DND-41 (cell line): ENCODE data around the gene SLC6A7.

Experiments
- EZH2 ChIP-seq: IDR thresholded peaks from 3 replicates; pipeline ENCODE4 v1.6.1; 2012; ENCODE audit warnings: borderline replicate concordance, low read depth, mild to moderate bottlenecking, moderate library complexity, low read length, inconsistent platforms; ENCODE audit not compliant: severe bottlenecking
- TF ChIP-seq, protein P1 (sequence below): IDR thresholded peaks from 2 replicates; pipeline ENCODE4 v1.5.1; 2012; ENCODE audit warnings: borderline replicate concordance, low read length, moderate library complexity, mild to moderate bottlenecking; ENCODE audit not compliant: poor library complexity, severe bottlenecking; ENCODE audit errors: extremely low read depth

- TF ChIP-seq, protein P1, sequence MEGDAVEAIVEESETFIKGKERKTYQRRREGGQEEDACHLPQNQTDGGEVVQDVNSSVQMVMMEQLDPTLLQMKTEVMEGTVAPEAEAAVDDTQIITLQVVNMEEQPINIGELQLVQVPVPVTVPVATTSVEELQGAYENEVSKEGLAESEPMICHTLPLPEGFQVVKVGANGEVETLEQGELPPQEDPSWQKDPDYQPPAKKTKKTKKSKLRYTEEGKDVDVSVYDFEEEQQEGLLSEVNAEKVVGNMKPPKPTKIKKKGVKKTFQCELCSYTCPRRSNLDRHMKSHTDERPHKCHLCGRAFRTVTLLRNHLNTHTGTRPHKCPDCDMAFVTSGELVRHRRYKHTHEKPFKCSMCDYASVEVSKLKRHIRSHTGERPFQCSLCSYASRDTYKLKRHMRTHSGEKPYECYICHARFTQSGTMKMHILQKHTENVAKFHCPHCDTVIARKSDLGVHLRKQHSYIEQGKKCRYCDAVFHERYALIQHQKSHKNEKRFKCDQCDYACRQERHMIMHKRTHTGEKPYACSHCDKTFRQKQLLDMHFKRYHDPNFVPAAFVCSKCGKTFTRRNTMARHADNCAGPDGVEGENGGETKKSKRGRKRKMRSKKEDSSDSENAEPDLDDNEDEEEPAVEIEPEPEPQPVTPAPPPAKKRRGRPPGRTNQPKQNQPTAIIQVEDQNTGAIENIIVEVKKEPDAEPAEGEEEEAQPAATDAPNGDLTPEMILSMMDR = no peak
- TF ChIP-seq EZH2 = no peak
Measured at GRCh38 chr5:150204590-150204960, 14.7 kb downstream of the SLC6A7 start.
